ENCODE data around the gene HS6ST2. TPM values are rescaled to one million over a fixed set of nuclear protein-coding genes. Genes with fewer than 3 reads are reported as not detected.

HS6ST2 gene
- total RNA-seq, 1 experiment from 2014 or later, result 6.8 TPM

DNA sequence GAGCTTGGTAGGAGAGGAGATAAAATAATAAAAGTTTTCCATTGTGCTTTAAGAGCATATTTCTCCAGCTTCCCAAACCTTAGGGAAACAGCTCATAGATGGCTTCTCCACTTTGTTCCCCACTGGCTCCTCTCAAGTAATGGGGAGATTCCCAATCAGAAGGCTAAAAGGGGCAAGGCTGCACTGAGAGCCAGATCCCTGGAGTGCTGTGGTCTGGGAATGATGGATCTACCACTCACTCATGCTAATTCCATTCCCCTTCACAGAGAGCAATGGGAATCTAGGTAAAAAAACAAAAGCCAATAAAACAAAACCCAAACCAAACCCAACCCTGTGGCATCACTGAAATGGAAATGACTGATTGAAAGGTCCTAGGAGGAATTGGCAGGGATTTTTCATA, 249.9 kb downstream of the HS6ST2 start:
- Histone ChIP-seq H3K4me3 (ENCODE audit: insufficient read depth, low read depth, low read length) (no peak overlapping the region), H3K27me3 (ENCODE audit: control insufficient read depth, insufficient read depth, low read length) (no peaks in the 10 kb centered on the region), H3K36me3 (replicated peaks; ENCODE audit: control insufficient read depth, insufficient read depth, low read length) (no peaks in the 10 kb centered on the region)
- DNase-seq, result no peak

GRCh38 chrX:132704769-132705168, 253.7 kb downstream of the HS6ST2 start:
- Histone ChIP-seq H3K4me3 (ENCODE audit: insufficient read depth, low read depth, low read length) (no peak overlapping the region), H3K27me3 (ENCODE audit: control insufficient read depth, insufficient read depth, low read length) (no peaks in the 10 kb centered on the region), H3K36me3 (replicated peaks; ENCODE audit: control insufficient read depth, insufficient read depth, low read length) (no peaks in the 10 kb centered on the region)
- DNase-seq, result no peak

- no peak overlapping the region for H3K4me3 ChIP-seq (ENCODE audit: insufficient read depth, low read depth, low read length)
- DNase-seq, result no peak
- no peaks in the 10 kb centered on the region for H3K36me3 ChIP-seq (replicated peaks; ENCODE audit: control insufficient read depth, insufficient read depth, low read length)
- no peaks in the 10 kb centered on the region for H3K27me3 ChIP-seq (ENCODE audit: control insufficient read depth, insufficient read depth, low read length)
These were observed 264.0 kb downstream of the HS6ST2 start for GRCh38 chrX:132694382-132694781.

DNA sequence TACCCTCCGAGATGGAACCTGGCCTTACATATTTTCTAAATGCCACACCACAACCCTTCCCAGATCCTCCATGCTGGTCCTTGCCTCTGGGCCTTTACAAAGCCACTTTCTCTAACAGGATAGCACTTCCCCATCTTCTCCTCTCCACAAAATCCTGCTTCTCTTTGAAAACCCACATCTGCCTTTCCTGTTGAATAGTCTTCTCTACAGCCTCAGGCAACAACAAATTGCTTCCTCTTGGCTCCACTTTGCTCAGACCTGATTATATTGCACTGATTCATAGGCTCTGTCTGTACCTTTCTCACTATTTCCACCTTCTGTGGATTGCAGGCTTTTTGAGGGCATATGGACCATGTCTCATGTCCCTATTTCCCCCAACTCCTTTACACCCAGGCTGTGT, 265.9 kb downstream of the HS6ST2 start:
- DNase-seq, result no peak
- Histone ChIP-seq H3K36me3 (replicated peaks; ENCODE audit: control insufficient read depth, insufficient read depth, low read length) (no peaks in the 10 kb centered on the region), H3K4me3 (ENCODE audit: insufficient read depth, low read depth, low read length) (no peak overlapping the region), H3K27me3 (ENCODE audit: control insufficient read depth, insufficient read depth, low read length) (no peaks in the 10 kb centered on the region)

DNA sequence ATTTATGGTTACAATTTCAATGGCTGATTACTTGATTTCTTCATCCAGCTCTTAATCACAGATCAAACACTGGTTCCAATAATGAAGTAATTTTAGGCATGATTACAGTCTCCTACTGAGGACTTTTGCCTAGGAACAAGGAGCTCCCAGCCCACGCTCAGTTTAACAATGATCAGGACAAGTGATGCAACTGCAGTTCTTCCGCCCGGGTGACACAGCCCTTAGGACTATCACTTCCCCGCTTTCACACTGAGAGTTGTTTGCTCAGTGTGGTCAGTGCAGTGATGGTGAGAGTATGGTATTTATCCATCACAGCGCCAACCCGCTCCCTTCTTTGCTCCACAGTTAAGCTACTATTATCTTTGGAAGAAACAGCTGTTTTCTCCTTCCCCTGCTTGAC, 266.4 kb downstream of the HS6ST2 start:
- Histone ChIP-seq H3K4me3 (ENCODE audit: insufficient read depth, low read depth, low read length) (no peak overlapping the region), H3K27me3 (ENCODE audit: control insufficient read depth, insufficient read depth, low read length) (no peaks in the 10 kb centered on the region), H3K36me3 (replicated peaks; ENCODE audit: control insufficient read depth, insufficient read depth, low read length) (no peaks in the 10 kb centered on the region)
- DNase-seq, result no peak

- no peaks in the 10 kb centered on the region for H3K27me3 ChIP-seq (ENCODE audit: control insufficient read depth, insufficient read depth, low read length)
- DNase-seq, result no peak
- no peak overlapping the region for H3K4me3 ChIP-seq (ENCODE audit: insufficient read depth, low read depth, low read length)
- H3K36me3 ChIP-seq (replicated peaks; ENCODE audit: control insufficient read depth, insufficient read depth, low read length), result no peaks in the 10 kb centered on the region
These were observed 268.5 kb downstream of the HS6ST2 start for GRCh38 chrX:132689612-132690563.

- Histone ChIP-seq H3K27me3 (ENCODE audit: control insufficient read depth, insufficient read depth, low read length) (no peaks in the 10 kb centered on the region), H3K4me3 (ENCODE audit: insufficient read depth, low read depth, low read length) (no peak overlapping the region), H3K36me3 (replicated peaks; ENCODE audit: control insufficient read depth, insufficient read depth, low read length) (no peaks in the 10 kb centered on the region)
- DNase-seq, result no peak
These were observed 273.2 kb downstream of the HS6ST2 start for GRCh38 chrX:132685276-132685675.

- Histone ChIP-seq H3K4me3 (ENCODE audit: insufficient read depth, low read depth, low read length) (no peak overlapping the region), H3K36me3 (replicated peaks; ENCODE audit: control insufficient read depth, insufficient read depth, low read length) (no peaks in the 10 kb centered on the region), H3K27me3 (ENCODE audit: control insufficient read depth, insufficient read depth, low read length) (peaks cover 37% of the 10 kb centered on the region)
- no peak for DNase-seq
These were observed 281.2 kb downstream of the HS6ST2 start for GRCh38 chrX:132677233-132677716.

- H3K4me3 ChIP-seq (ENCODE audit: insufficient read depth, low read depth, low read length), result no peak overlapping the region
- H3K27me3 ChIP-seq (ENCODE audit: control insufficient read depth, insufficient read depth, low read length), result peaks cover 43% of the 10 kb centered on the region
- H3K36me3 ChIP-seq (replicated peaks; ENCODE audit: control insufficient read depth, insufficient read depth, low read length), result no peaks in the 10 kb centered on the region
- peak; percentile 6 for DNase-seq
These were observed 281.8 kb downstream of the HS6ST2 start for GRCh38 chrX:132676561-132677186.

- H3K4me3 ChIP-seq (ENCODE audit: insufficient read depth, low read depth, low read length), result no peak overlapping the region
- no peaks in the 10 kb centered on the region for H3K36me3 ChIP-seq (replicated peaks; ENCODE audit: control insufficient read depth, insufficient read depth, low read length)
- peaks cover 44% of the 10 kb centered on the region for H3K27me3 ChIP-seq (ENCODE audit: control insufficient read depth, insufficient read depth, low read length)
- DNase-seq, result no peak
These were observed 282.3 kb downstream of the HS6ST2 start for GRCh38 chrX:132676102-132676501.

- no peak for DNase-seq
- no peaks in the 10 kb centered on the region for H3K36me3 ChIP-seq (replicated peaks; ENCODE audit: control insufficient read depth, insufficient read depth, low read length)
- no peak overlapping the region for H3K4me3 ChIP-seq (ENCODE audit: insufficient read depth, low read depth, low read length)
- H3K27me3 ChIP-seq (ENCODE audit: control insufficient read depth, insufficient read depth, low read length), result peaks cover 69% of the 10 kb centered on the region
These were observed 285.1 kb downstream of the HS6ST2 start for GRCh38 chrX:132673331-132673730.

- peak; percentile 19 for DNase-seq
- no peak overlapping the region for H3K4me3 ChIP-seq (ENCODE audit: insufficient read depth, low read depth, low read length)
- H3K36me3 ChIP-seq (replicated peaks; ENCODE audit: control insufficient read depth, insufficient read depth, low read length), result no peaks in the 10 kb centered on the region
- peaks cover 76% of the 10 kb centered on the region for H3K27me3 ChIP-seq (ENCODE audit: control insufficient read depth, insufficient read depth, low read length)
These were observed 287.2 kb downstream of the HS6ST2 start for GRCh38 chrX:132671229-132671641.

DNA sequence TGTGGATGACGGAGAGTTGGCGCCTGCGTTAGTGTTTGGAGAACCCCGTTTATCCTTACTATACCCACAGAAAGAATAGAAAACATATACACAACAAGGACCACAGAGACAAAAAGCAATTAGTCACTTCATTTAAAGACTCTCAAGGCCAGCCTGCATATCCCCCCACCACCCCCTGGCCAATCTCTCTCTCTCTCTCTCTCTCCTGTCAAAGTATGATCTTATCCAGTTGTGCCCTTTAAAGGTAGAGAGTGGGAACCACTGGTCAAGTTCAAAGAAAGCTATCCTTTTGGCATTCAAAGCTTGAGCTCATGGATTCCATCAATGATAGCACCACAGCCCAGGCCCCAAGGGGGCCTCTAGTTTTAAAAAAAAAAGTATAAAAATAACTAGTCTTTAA, 289.3 kb downstream of the HS6ST2 start:
- Histone ChIP-seq H3K4me3 (ENCODE audit: insufficient read depth, low read depth, low read length) (no peak overlapping the region), H3K27me3 (ENCODE audit: control insufficient read depth, insufficient read depth, low read length) (peaks cover 59% of the 10 kb centered on the region), H3K36me3 (replicated peaks; ENCODE audit: control insufficient read depth, insufficient read depth, low read length) (no peaks in the 10 kb centered on the region)
- DNase-seq, result no peak

- DNase-seq, result no peak
- Histone ChIP-seq H3K27me3 (ENCODE audit: control insufficient read depth, insufficient read depth, low read length) (peaks cover 49% of the 10 kb centered on the region), H3K4me3 (ENCODE audit: insufficient read depth, low read depth, low read length) (no peak overlapping the region), H3K36me3 (replicated peaks; ENCODE audit: control insufficient read depth, insufficient read depth, low read length) (no peaks in the 10 kb centered on the region)
These were observed 290.3 kb downstream of the HS6ST2 start for GRCh38 chrX:132668178-132668577.

DNA sequence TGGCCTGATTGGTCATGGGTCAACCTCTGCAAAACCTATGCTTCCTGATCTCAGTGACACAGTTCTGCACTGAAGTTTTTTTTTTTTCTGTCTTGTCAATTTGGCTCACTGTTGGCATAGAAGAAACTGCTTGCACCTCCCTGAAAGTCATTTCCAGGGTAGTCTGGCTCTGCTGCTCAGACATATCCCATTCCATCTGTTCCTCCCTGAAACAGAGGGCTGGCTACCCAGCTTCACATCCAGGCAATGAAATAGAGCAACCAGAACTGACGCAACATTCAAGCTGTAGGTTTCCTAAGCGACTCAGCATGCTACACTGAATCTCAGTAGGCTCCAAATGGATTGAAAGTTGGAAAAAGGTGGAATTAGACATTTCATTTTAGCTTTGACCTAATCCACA, 292.8 kb downstream of the HS6ST2 start:
- Histone ChIP-seq H3K36me3 (replicated peaks; ENCODE audit: control insufficient read depth, insufficient read depth, low read length) (no peaks in the 10 kb centered on the region), H3K27me3 (ENCODE audit: control insufficient read depth, insufficient read depth, low read length) (peaks cover 29% of the 10 kb centered on the region), H3K4me3 (ENCODE audit: insufficient read depth, low read depth, low read length) (no peak overlapping the region)
- DNase-seq, result no peak

Data from H7 (cell line).